GM21390 (cell line): ENCODE data around the gene C14orf132.

Experiments used
- ATAC-seq: cut with Tn5 transposase; IDR thresholded peaks from one replicate; pipeline ENCODE4 v1.9.1; 2021; ENCODE audit not compliant: unreplicated experiment

Gene C14orf132

GRCh38 chr14:96140952-96141351, 101.8 kb downstream of the C14orf132 start:
- no peak for ATAC-seq
